Cardiac muscle cell (in vitro differentiated cells and primary cell): ENCODE measurements around the gene SCNN1A. TPM values are rescaled to one million over a fixed set of nuclear protein-coding genes. Genes with fewer than 3 reads are reported as not detected.

Experiments
- DNase-seq, 2 donors: peaks; one replicate each; pipeline versions ENCODE4 v3.0.0 to v3.0.0-alpha.2; 2010 to 2017; ENCODE audit warnings: low read depth in 1 of 2, low spot score in 1 of 2
- H3K27ac ChIP-seq: fragments of 200-600 bp; sonication (generic); 2 replicates; pipeline ENCODE4 v1.5.1; 2016
- H3K27me3 ChIP-seq: fragments of 200-600 bp; sonication (generic); 2 replicates; pipeline ENCODE4 v1.6.0; 2016; ENCODE audit warnings: control low read depth
- H3K36me3 ChIP-seq: fragments of 200-600 bp; sonication (generic); 2 replicates; pipeline ENCODE4 v1.5.1; 2016; ENCODE audit warnings: control low read depth
- H3K4me1 ChIP-seq: fragments of 200-600 bp; sonication (generic); 2 replicates; pipeline ENCODE4 v1.8.1; 2017; ENCODE audit warnings: low read depth, mild to moderate bottlenecking, mixed run types
- H3K4me3 ChIP-seq: fragments of 200-600 bp; sonication (generic); 2 replicates; pipeline ENCODE4 v1.5.1; 2016; ENCODE audit warnings: mild to moderate bottlenecking
- H3K9me3 ChIP-seq: fragments of 200-600 bp; sonication (generic); 2 replicates; pipeline ENCODE4 v1.5.1; 2017; ENCODE audit warnings: low read depth, mild to moderate bottlenecking, control low read depth
- CTCF ChIP-seq: IDR thresholded peaks from 2 replicates; pipeline ENCODE4 v1.5.1; 2012; ENCODE audit warnings: low read depth, mild to moderate bottlenecking, low read length
- polyA plus RNA-seq: library from polyadenylated mRNA; unstranded; fragments of >200 nt; fragmentation: Nextera tagmentation; extraction: Ambion mirVana; gene quantifications from 2 replicates; pipeline ENCODE4 v1.2.1, GENCODE V29; 2016
- total RNA-seq: library from RNA; depleted of rRNA; stranded (reverse); fragments of >200 nt; gene quantifications from 2 replicates; pipeline ENCODE4 v1.2.3, GENCODE V29; 2016

The SCNN1A gene
- total and polyA plus RNA-seq, 2 experiments from 2014 or later, result 0.66 TPM; not detected in 1

- no peaks in the 10 kb centered on the region for H3K9me3 ChIP-seq
- TF ChIP-seq CTCF, result peak; percentile 63
- H3K4me1 ChIP-seq, result peaks cover 13% of the 10 kb centered on the region
- H3K27ac ChIP-seq, result no peak overlapping the region
- H3K36me3 ChIP-seq, result no peaks in the 10 kb centered on the region
- DNase-seq, result peak; percentile 53 to 84
- no peak overlapping the region for H3K4me3 ChIP-seq
- H3K27me3 ChIP-seq, result peaks cover 25% of the 10 kb centered on the region
These were observed 911 bp upstream of the SCNN1A start for GRCh38 chr12:6376079-6376869.

- Histone ChIP-seq H3K4me1 (peaks cover 13% of the 10 kb centered on the region), H3K9me3 (no peaks in the 10 kb centered on the region), H3K27ac (no peak overlapping the region), H3K36me3 (no peaks in the 10 kb centered on the region), H3K27me3 (peaks cover 25% of the 10 kb centered on the region), H3K4me3 (no peak overlapping the region)
- no peak for DNase-seq
- no peak for TF ChIP-seq CTCF
These were observed 590 bp downstream of the SCNN1A start for GRCh38 chr12:6374786-6375160.

- no peaks in the 10 kb centered on the region for H3K9me3 ChIP-seq
- peaks cover 13% of the 10 kb centered on the region for H3K4me1 ChIP-seq
- peaks cover 25% of the 10 kb centered on the region for H3K27me3 ChIP-seq
- no peak for TF ChIP-seq CTCF
- no peak overlapping the region for H3K27ac ChIP-seq
- H3K4me3 ChIP-seq, result no peak overlapping the region
- DNase-seq, result no peak
- H3K36me3 ChIP-seq, result no peaks in the 10 kb centered on the region
These were observed 1.2 kb downstream of the SCNN1A start for GRCh38 chr12:6374028-6374785.

GRCh38 chr12:6373022-6373787 lies 2.2 kb downstream of the SCNN1A start:
- Histone ChIP-seq H3K27me3 (peaks cover 25% of the 10 kb centered on the region), H3K27ac (no peak overlapping the region), H3K4me1 (peaks cover 13% of the 10 kb centered on the region), H3K9me3 (no peaks in the 10 kb centered on the region), H3K36me3 (no peaks in the 10 kb centered on the region), H3K4me3 (no peak overlapping the region)
- TF ChIP-seq CTCF, result no peak
- no peak for DNase-seq

- peak in 1 of 2 donors; percentile 93 for DNase-seq
- no peak for TF ChIP-seq CTCF
- no peak overlapping the region for H3K27ac ChIP-seq
- peaks cover 13% of the 10 kb centered on the region for H3K4me1 ChIP-seq
- no peak overlapping the region for H3K4me3 ChIP-seq
- no peaks in the 10 kb centered on the region for H3K36me3 ChIP-seq
- no peaks in the 10 kb centered on the region for H3K9me3 ChIP-seq
- H3K27me3 ChIP-seq, result peaks cover 25% of the 10 kb centered on the region
These were observed 2.9 kb downstream of the SCNN1A start for GRCh38 chr12:6372403-6373003.
